Ishikawa (cell line): ENCODE measurements around the gene DMBX1.

ENCODE experiments used
- CEBPB ChIP-seq: IDR thresholded peaks from 2 replicates; pipeline ENCODE4 v1.6.1; 2012
- CREB1 ChIP-seq: IDR thresholded peaks from 2 replicates; pipeline ENCODE4 v1.6.1; 2012; ENCODE audit warnings: low read depth
- EGR1 ChIP-seq: IDR thresholded peaks from 2 replicates; pipeline ENCODE4 v1.6.1; 2012
- EP300 ChIP-seq: IDR thresholded peaks from 2 replicates; pipeline ENCODE4 v1.6.1; 2012; ENCODE audit warnings: borderline replicate concordance
- FOXM1 ChIP-seq: IDR thresholded peaks from 2 replicates; pipeline ENCODE4 v1.6.1; 2012; ENCODE audit warnings: low read depth, borderline replicate concordance
- NFIC ChIP-seq: IDR thresholded peaks from 2 replicates; pipeline ENCODE4 v1.6.1; 2012
- RAD21 ChIP-seq: IDR thresholded peaks from 2 replicates; pipeline ENCODE4 v1.6.1; 2012; ENCODE audit warnings: low read depth
- TAF1 ChIP-seq: IDR thresholded peaks from 2 replicates; pipeline ENCODE4 v1.6.1; 2012; ENCODE audit warnings: low read depth, mild to moderate bottlenecking
- TCF12 ChIP-seq: IDR thresholded peaks from 2 replicates; pipeline ENCODE4 v1.6.1; 2012; ENCODE audit warnings: low read depth
- TEAD4 ChIP-seq: IDR thresholded peaks from 2 replicates; pipeline ENCODE4 v1.6.1; 2012
- YY1 ChIP-seq: IDR thresholded peaks from 2 replicates; pipeline ENCODE4 v1.6.1; 2012; ENCODE audit warnings: low read depth
- ZBTB7A ChIP-seq: IDR thresholded peaks from 2 replicates; pipeline ENCODE4 v1.6.1; 2012; ENCODE audit warnings: low read depth
- TF ChIP-seq, protein P1 (sequence below): IDR thresholded peaks from 2 replicates; pipeline ENCODE4 v1.6.1; 2012
- TF ChIP-seq, protein P2 (sequence below): IDR thresholded peaks from 2 replicates; pipeline ENCODE4 v1.6.1; 2012; ENCODE audit warnings: low read depth, mild to moderate bottlenecking
- TF ChIP-seq, protein P3 (sequence below): IDR thresholded peaks from 2 replicates; pipeline ENCODE4 v1.6.1; 2012

Gene DMBX1

DNA sequence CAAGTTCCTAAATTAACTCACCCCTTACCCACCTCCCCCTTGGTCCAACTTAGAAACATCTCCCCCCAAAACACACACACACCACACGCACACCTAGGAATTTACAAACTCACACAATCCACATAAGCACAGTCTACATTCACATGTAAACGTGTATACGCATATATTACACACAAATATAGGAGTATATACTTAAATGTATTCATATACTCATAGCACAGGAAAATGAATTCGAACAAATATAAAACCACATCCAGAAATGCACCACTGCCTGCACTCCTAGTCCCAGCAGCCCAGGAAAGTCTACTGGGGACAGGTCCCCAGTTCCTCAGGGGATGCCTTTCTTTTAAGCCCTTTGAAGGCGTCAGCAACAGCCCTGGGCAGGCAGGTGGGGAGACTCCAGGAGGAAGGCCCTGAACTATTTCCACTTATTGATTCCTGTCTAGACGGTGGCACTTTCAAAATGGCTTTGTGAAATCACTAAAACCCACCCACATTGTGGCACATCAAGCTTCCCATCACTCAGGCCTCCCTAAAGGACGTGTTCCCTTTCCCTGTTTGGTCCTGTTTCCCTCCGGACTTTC, 3.1 kb upstream of the DMBX1 start:
- TF ChIP-seq EP300 (no peak), TCF12 (no peak), TEAD4 (no peak), YY1 (no peak), FOXM1 (no peak), CEBPB (no peak), EGR1 (no peak), TAF1 (no peak), NFIC (no peak), RAD21 (no peak), CREB1 (no peak), ZBTB7A (no peak)
- TF ChIP-seq, protein P1, sequence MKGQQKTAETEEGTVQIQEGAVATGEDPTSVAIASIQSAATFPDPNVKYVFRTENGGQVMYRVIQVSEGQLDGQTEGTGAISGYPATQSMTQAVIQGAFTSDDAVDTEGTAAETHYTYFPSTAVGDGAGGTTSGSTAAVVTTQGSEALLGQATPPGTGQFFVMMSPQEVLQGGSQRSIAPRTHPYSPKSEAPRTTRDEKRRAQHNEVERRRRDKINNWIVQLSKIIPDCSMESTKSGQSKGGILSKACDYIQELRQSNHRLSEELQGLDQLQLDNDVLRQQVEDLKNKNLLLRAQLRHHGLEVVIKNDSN: no peak
- TF ChIP-seq, protein P2, sequence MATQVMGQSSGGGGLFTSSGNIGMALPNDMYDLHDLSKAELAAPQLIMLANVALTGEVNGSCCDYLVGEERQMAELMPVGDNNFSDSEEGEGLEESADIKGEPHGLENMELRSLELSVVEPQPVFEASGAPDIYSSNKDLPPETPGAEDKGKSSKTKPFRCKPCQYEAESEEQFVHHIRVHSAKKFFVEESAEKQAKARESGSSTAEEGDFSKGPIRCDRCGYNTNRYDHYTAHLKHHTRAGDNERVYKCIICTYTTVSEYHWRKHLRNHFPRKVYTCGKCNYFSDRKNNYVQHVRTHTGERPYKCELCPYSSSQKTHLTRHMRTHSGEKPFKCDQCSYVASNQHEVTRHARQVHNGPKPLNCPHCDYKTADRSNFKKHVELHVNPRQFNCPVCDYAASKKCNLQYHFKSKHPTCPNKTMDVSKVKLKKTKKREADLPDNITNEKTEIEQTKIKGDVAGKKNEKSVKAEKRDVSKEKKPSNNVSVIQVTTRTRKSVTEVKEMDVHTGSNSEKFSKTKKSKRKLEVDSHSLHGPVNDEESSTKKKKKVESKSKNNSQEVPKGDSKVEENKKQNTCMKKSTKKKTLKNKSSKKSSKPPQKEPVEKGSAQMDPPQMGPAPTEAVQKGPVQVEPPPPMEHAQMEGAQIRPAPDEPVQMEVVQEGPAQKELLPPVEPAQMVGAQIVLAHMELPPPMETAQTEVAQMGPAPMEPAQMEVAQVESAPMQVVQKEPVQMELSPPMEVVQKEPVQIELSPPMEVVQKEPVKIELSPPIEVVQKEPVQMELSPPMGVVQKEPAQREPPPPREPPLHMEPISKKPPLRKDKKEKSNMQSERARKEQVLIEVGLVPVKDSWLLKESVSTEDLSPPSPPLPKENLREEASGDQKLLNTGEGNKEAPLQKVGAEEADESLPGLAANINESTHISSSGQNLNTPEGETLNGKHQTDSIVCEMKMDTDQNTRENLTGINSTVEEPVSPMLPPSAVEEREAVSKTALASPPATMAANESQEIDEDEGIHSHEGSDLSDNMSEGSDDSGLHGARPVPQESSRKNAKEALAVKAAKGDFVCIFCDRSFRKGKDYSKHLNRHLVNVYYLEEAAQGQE: no peak
- TF ChIP-seq, protein P3, sequence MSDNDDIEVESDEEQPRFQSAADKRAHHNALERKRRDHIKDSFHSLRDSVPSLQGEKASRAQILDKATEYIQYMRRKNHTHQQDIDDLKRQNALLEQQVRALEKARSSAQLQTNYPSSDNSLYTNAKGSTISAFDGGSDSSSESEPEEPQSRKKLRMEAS: no peak

DNA sequence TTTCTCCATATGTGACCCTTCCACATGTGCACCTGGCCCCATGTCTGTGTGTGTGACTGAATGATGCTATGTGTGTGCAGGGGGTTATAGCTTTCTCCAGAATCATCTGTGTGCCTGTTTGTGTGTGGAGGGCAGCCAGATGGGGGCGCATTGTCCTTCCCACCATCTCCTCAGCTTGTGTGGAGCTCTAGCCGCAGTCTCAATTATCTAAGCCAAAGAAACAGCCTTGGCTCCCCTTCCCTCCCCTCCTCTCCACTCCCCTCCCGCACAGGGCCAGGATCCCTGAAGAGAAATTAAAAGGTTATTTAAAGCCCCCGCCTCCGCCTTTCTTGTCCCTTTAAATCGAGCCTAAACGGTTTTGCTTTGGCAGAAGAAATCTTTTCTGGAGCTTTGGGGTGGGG, 1.8 kb upstream of the DMBX1 start:
- peak; percentile 60 for TF ChIP-seq RAD21
- TF ChIP-seq TAF1: no peak

DNA sequence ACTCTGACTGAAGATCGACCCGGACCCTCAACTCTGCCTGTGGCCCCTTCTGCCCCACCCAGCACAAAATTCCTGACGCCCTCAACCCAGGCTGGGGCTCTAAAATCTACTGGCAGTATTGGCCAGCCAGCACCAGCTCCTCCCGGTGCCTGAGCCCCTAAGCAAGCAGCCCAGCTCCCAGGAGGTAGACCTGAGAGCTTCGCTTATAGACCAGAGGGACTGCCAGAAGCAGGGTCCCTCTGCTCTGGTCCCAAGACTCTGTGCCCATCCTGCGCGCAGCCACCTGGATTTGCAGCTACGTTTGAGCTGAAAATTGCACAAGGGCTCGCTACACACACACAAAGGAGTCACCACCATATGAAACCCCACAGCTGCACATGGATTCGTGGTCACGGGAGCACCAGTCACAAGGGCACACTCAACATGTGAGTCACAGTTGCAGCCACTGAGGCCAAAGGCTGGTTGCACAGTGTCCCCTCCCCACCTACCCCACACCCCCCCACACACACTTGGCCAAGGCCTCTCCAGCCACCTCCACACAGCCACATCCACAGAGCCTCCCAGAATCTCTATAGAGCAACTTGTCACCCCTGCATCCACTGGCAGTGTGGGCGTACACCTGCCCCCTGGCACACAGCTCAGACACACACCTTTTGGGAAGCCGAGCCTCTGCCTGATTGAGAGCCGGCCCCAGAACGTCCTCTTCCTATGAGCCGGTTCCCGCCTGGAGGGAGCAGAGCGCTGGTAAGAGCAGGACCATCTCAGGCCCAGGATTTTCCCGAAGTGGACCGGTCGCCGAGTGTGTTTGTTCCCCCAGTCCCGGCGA, 1.1 kb upstream of the DMBX1 start:
- TF ChIP-seq, protein P3: no peak
- TF ChIP-seq YY1 (no peak), RAD21 (no peak), TAF1 (no peak), NFIC (no peak), EGR1 (no peak), ZBTB7A (no peak), TCF12 (no peak), TEAD4 (no peak), CEBPB (no peak), CREB1 (no peak), EP300 (no peak), FOXM1 (no peak)
- TF ChIP-seq, protein P2: no peak
- TF ChIP-seq, protein P1: no peak

DNA sequence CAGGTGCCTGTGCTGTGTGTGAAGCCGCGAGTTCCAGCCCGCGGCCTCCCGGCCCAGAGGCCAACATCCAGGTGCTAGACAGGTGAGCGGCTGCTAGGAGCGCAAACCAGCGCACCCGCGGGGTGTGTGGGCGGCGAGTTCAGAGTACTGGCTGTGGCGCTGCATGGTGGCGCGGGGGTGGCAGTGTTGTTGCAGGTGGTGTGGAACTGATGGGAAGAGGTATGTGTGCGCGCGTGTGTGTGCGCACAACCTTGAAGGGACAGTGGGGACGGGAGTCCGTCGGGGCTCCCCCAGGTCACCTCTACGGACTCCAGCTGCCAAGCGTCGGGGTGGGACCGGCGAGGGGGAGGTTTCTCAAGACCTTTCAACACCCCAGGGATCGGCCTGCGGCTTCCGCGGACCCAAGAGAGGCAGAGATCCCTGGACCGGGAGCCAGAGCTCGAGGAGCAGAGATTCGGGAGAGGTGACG, 433 bp upstream of the DMBX1 start:
- TF ChIP-seq EGR1 (peak; percentile 100), EP300 (peak; percentile 62), TEAD4 (peak; percentile 52; the same call in 1 of the 2 replicates), CEBPB (0 out of 2 replicates have a peak, but pooled peaks have one; percentile 4), TCF12 (peak; percentile 80), FOXM1 (no peak), YY1 (no peak), NFIC (peak; percentile 59)
- TF ChIP-seq, protein P1: no peak
- TF ChIP-seq, protein P3: peak; percentile 50

DNA sequence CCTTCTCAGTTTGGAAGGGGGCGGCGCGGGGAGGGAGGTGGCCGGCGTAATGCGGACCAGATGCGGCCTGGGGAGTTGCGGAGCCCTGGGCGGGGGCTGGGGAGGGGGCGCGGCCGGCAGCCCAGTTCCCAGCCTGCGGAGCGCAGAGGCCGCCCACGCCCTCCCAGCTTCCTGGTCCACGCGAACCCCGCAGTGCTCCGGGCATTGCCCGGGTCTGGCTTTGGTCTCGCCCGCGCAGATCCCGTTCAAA, 695 bp downstream of the DMBX1 start:
- TF ChIP-seq TCF12 (no peak), CEBPB (no peak), FOXM1 (no peak), EP300 (no peak), YY1 (no peak), TAF1 (no peak), RAD21 (no peak), TEAD4 (no peak), CREB1 (no peak), ZBTB7A (no peak), NFIC (no peak), EGR1 (no peak)
- TF ChIP-seq, protein P3: no peak
- TF ChIP-seq, protein P1: no peak
- TF ChIP-seq, protein P2: no peak
